NCI-H345 (cell line): ENCODE results near the gene DUSP12.

Experiments
- DNase-seq: peaks from one replicate; lab custom pipeline; 2025; lab: John Stamatoyannopoulos, UW

DUSP12 gene

DNA sequence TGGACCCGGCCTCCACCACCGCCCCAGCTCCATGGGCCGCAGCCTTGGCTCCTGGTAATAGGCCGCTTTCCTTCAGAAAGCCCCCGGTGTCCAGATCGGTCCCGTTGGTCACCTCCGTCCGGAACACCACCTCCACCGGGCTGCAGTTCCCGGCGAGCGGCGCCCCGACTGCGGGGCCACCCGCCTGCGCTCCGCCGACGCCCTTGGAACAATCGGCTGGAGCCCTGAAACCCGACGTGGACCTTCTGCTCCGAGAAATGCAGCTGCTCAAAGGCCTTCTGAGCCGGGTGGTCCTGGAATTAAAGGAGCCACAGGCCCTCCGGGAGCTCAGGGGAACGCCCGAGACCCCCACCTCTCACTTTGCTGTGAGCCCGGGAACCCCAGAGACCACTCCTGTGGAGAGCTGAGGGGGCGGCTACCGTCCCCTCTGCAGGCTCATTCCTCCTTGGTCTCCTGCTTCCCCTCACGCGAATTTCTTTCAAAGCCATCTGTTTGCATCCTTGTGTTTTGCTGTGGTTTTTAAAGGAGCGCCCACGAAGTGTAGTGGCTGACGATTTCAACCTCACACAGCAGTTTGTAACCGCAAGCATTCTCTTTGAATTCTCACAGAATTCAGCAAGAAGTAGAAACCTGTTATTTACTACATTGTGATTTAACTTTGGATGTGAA lies 22.2 kb upstream of the DUSP12 start:
- no peak for DNase-seq

DNA sequence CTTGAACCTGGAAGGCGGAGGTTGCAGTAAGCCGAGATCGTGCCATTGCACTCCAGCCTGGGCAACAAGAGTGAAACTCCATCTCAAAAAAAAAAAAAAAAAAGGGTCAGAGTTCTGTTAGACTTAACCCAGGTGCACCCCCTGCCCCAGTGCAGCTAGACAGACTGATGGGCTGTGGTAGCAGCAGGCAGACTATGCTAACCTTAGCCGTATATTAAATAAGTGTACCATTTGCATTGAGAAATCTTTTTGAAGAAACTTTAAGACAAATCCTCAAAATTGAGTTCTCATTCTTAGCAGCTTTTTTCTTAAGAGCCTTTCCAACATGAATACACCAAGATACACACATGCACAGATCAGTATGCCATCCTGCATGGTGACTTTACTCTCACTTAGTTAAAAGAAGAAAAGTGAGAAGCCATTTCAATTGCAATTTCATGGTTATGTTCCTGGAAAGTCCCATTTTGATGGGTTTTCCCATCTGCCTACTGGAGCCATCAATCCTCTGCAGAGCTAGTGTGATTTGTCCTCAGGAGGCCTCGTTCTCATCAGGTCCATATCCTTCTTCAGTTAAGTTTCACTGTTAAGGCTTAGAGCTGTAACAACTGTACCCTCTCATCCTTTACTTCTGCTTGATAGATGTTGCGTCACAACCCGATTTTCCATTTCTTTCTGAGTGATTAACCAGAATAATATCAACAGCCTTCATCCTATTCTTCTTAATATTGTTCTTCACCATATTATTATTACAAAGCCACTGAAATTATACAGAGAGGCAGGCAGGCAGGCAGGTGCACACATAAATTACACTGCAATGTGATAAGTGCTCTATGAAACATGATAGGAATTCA lies 21.0 kb upstream of the DUSP12 start:
- no peak for DNase-seq

GRCh38 chr1:161730050-161730564 lies 19.5 kb upstream of the DUSP12 start:
- DNase-seq, result no peak

DNA sequence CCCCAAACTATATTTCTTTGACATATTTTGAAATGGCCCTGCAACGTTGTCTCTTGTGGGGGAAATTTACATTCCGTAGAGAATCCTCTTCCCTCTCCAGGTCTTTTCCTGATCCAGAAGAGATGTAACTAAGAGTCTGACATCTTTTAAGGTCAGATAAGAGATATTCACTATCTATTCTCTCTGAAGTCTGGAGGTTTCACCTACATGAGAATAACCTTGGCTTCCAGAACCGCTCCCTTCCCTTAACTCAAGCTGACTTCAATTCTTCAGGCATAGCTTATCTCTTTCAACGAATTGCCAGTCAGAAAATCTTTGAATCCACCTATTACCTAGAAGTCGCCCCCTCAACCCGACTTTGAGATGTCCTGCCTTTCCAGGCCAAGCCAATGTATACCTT lies 18.3 kb upstream of the DUSP12 start:
- no peak for DNase-seq

- no peak for DNase-seq
Observed at GRCh38 chr1:161731981-161732718, 17.4 kb upstream of the DUSP12 start.

GRCh38 chr1:161733526-161733925 lies 16.1 kb upstream of the DUSP12 start:
- DNase-seq, result no peak

- no peak for DNase-seq
Observed at GRCh38 chr1:161735837-161736236, 13.7 kb upstream of the DUSP12 start.

DNA sequence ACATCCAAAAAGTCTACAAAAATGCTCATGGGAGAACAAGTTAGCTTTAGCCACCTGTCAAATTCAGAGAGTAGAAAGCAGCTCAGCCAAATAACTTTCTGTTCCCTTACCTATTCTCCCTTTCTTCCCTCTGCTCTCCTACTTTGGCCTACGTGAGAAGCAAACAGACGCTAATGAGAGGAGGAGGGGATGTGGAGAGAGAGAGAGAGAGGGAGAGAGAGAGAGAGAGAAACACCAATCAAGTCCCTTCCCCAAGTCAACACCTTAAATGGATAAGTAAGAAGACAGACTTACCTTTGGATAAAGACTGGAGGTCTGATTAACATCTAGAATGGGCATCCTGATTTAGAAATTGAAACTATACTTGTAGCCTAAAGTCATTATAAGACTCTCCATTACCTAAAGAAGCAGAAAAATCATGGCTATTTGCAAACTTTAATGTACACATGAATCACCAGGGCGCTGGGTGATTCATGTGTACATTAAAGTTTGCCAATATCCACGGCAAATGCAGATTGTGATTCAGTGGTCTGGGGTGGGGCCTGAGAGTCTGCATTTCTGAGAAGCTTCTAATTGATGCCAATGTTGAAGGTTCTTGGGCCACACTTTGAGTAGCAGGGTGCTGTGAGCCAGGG lies 13.1 kb upstream of the DUSP12 start:
- DNase-seq, result no peak

DNA sequence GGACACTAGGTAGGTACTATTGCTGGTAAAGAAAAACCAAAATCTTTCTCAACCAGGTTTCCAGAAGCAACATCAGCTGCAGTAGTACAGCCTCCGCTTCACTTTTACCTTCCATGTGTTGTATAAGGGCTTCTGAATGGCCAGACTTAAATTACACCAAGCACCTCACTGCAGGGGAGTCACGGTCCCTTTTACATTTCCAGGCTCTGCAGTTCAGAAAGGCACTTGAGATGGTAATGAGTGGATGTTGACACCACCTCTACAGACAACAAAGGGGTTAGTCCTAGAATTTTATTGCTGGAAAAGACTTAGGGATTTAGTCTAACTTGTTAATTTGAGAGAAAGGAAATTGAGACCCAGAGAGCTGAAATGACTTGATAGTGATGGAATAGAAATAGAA lies 12.0 kb upstream of the DUSP12 start:
- peak; percentile 24 for DNase-seq

- no peak for DNase-seq
Observed at GRCh38 chr1:161738627-161739287, 10.8 kb upstream of the DUSP12 start.

GRCh38 chr1:161739865-161740566 lies 9.6 kb upstream of the DUSP12 start:
- no peak for DNase-seq

DNA sequence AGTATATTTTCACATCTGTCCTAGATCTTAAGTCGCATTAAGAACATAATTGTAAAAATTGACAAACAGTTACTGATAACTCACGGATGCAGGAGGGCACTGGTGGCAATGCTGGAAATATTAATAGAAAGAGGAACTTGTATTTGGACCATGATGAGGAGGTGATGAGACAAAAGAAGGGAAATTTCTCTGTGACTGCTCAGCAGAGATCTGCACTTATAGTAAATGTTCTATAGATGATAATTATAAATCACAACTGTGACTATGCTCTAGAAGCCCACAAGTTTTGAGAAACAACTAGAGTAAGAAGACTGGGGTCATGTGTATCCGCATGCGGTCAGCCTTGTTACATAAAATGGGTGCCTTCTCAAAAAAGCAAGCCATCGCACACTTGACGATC lies 8.7 kb upstream of the DUSP12 start:
- DNase-seq, result no peak

DNA sequence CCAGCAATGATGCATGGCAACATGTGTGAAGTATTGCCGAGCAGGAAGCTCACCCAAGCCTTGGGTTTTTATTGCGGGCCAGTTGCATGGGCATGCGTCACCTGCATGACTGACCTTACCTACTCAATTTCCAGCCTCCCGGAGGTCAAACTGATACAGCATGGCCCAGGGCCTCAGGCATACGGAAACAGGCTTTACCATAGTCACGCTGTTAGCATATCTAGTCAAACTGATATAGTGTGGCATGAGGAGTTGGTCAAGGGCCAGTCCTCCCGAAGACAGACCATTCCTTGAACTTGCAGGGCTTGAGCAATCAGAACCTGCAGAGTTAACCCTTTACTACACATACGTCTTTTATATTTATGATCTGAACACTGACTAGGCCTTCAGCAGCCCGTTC lies 6.4 kb upstream of the DUSP12 start:
- no peak for DNase-seq

- no peak for DNase-seq
Observed at GRCh38 chr1:161747801-161748200, 1.8 kb upstream of the DUSP12 start.

DNA sequence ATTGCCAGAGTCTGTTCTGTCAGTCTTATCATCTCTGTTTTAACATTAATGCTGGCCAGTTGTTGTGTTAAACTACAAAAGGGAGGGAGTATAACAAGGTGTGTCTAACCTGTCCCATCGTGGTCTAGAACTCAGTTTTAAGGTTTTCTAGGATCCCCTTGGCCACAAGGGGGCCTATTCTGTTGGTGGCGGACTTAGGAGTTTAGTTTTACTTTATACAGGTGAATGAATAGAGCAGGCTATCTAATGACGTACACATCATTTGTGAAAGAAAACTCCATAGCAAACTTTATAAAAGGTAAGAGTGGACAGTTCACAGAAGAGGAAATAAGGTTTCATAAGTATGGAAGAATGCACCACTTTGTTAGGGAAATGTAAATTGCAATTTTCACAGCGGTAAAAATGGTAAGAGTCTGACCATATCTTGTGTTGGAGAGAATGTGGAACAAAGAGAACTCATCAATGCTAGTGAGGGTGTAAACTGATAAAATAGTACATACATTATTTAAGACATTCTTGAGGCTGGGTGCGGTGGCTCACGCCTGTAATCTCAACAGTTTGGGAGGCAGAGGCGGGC lies 14.0 kb downstream of the DUSP12 start:
- peak; percentile 20 for DNase-seq

DNA sequence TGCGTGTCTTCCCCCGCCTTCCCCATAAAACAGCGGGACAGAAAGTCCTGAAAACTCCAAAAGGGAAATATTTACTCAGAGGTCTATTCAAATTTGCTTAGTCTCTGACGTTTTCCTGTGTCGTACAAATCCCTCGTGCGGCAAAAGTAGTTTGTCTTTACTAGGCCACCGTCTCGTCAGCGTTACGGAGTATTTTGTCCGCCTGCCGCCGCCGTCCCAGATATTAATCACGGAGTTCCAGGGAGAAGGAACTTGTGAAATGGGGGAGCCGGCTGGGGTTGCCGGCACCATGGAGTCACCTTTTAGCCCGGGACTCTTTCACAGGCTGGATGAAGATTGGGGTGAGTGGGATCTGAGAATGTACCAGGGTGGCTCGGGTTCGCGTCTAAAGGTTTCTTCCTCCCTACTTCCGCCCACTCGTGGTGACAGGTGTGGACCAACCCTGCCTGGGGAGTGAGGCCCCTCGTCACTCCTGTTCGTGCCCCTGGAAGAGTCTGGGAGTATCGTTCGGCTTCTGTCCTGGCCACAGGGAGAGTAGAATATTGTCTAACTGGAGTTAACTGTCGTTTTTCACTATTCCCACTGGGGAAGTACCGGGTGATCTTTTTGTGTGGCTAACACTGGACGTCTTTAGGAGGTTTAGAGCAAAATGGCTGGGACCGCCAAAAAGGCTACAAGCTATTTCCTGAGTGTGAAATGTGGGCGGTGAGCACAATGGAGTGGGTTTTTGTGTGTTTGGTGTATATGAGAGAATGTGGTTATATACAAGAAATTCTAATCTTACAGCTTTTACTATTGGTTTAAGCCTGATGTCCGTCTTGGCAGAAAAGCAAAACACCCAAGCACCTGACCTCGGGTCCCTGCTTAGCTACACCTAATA lies 16.8 kb downstream of the DUSP12 start, which contains the start of gene ATF6:
Gene ATF6, plus strand, starts transcription at position 219 of the 880 bp plus-strand sequence. Its CDS starts 41 bp downstream, at position 260.
- DNase-seq, result peak; percentile 89

- no peak for DNase-seq
Observed at GRCh38 chr1:161768461-161768860, 18.9 kb downstream of the DUSP12 start.

- no peak for DNase-seq
Observed at GRCh38 chr1:161768986-161769672, 19.5 kb downstream of the DUSP12 start.

DNA sequence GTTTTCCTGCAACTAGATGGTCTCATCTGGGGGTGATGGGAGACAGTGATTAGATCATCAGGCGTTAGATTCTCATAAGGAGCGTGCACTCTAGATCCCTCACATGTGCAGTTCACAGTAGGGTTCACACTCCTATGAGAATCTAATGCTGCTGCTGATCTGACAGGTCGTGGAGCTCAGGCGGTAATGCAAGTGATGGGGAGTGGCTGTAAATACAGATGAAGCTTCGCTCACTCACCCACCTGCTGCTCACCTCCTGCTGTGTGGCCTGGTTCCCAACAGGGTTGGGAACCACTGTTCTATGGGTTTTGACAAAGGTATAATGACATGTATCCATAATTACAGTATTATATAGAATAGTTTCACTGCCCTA lies 20.1 kb downstream of the DUSP12 start:
- peak; percentile 1 for DNase-seq
